ENCODE results near the gene TMPRSS13.

Gene TMPRSS13

DNA sequence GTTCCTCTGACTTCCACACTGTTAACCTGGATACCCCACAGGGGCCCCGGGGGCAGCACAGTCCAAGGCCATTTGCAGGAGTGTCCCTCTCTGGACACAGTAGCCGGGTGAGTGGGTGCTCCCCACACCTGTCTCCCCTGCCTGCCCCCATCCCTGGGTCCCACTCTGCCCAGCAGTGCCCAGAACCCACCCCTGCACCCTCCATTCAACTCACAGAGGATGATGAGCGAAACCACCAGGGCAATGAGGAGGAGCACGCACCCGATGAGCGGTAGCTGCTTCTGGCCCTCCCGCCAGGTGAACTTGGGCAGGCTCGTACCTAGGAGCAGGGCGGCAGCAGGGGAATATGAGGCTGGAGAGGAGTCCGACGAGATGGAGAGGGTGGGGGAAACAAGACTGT is 12.2 kb downstream of the TMPRSS13 start:
- DNase-seq (ENCODE audit: low spot score) (peak; percentile 38), ATAC-seq (ENCODE audit: low read depth) (no peak)
- H3K4me3 ChIP-seq (ENCODE audit: severe bottlenecking) = no peak overlapping the region
- H3K27me3 ChIP-seq (ENCODE audit: insufficient read depth, poor library complexity, severe bottlenecking) = no peaks in the 10 kb centered on the region
- H3K36me3 ChIP-seq (ENCODE audit: low read depth) = no peaks in the 10 kb centered on the region
- no peak overlapping the region for H3K27ac ChIP-seq (ENCODE audit: poor library complexity, severe bottlenecking)
- TF ChIP-seq, protein P1, sequence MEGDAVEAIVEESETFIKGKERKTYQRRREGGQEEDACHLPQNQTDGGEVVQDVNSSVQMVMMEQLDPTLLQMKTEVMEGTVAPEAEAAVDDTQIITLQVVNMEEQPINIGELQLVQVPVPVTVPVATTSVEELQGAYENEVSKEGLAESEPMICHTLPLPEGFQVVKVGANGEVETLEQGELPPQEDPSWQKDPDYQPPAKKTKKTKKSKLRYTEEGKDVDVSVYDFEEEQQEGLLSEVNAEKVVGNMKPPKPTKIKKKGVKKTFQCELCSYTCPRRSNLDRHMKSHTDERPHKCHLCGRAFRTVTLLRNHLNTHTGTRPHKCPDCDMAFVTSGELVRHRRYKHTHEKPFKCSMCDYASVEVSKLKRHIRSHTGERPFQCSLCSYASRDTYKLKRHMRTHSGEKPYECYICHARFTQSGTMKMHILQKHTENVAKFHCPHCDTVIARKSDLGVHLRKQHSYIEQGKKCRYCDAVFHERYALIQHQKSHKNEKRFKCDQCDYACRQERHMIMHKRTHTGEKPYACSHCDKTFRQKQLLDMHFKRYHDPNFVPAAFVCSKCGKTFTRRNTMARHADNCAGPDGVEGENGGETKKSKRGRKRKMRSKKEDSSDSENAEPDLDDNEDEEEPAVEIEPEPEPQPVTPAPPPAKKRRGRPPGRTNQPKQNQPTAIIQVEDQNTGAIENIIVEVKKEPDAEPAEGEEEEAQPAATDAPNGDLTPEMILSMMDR (IDR thresholded peaks at IDR 0.05; ENCODE audit: poor library complexity, severe bottlenecking) = no peak
- no peaks in the 10 kb centered on the region for H3K4me1 ChIP-seq (ENCODE audit: insufficient read depth, poor library complexity, severe bottlenecking)
- H3K9me3 ChIP-seq (ENCODE audit: severe bottlenecking) = no peaks in the 10 kb centered on the region

DNA sequence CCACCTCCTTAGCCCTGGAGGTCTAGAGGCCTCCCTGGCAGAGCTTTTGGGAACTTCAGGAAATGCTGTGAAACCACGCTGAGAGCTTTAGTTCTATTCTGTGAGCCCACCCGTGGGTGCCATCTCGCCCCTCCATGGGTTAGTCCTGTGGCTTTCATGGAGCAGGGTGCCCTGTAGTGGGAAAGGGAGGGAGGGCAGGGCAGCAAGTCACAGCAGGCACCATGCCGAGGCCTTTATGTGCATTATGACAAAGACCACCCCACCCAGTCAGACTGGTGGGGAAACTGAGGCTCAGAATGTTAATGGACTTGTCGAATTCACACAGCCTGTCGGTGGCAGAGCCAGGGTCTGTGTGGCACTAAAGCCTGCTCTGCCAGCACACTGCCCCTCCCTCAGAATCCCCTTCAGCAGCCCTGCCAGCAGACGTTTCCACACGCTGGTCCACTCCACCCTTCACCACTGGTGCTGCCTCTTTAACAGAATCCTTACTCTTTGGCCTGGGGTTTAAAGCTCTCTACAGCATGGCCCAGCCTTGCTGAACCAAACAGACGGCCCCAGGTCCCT is 13.4 kb downstream of the TMPRSS13 start:
- Histone ChIP-seq H3K27ac (ENCODE audit: poor library complexity, severe bottlenecking) (no peak overlapping the region), H3K36me3 (ENCODE audit: low read depth) (no peaks in the 10 kb centered on the region), H3K4me1 (ENCODE audit: insufficient read depth, poor library complexity, severe bottlenecking) (no peaks in the 10 kb centered on the region), H3K9me3 (ENCODE audit: severe bottlenecking) (no peaks in the 10 kb centered on the region), H3K4me3 (ENCODE audit: severe bottlenecking) (no peak overlapping the region), H3K27me3 (ENCODE audit: insufficient read depth, poor library complexity, severe bottlenecking) (no peaks in the 10 kb centered on the region)
- DNase-seq (ENCODE audit: low spot score) (peak; percentile 18), ATAC-seq (ENCODE audit: low read depth) (no peak)
- TF ChIP-seq, protein P1 (IDR thresholded peaks at IDR 0.05; ENCODE audit: poor library complexity, severe bottlenecking) = no peak

DNA sequence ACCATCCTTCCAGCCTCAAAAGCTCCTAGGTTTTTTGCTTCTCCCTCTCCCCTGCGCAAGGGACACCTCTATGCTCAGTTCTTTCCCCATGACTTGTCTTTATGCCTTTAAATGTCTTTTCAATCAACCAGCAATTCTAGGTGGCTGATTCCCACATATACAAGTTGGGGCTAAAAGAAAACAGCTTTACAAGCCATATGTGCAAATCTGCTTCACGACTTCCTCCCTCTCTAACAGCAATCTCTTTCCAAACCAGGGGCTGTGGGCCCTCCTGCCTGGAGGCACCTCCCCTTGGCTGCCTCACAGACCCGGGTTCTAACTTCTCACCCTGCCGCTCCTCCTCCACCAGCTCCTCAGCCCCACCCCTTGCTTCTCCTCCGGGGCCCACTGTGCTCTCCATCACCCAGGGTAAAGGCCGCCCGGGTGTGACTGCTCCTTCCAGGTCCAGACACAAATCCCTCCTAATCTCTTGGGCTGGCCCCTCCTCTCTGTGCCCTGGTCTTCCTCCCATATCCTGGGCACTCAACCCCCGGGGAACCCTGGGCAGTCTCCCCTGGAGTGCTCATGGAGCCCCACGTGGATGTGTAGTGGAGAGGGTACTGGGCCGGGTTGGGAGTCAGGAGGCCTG is 14.1 kb downstream of the TMPRSS13 start:
- Histone ChIP-seq H3K4me1 (ENCODE audit: insufficient read depth, poor library complexity, severe bottlenecking) (no peaks in the 10 kb centered on the region), H3K4me3 (ENCODE audit: severe bottlenecking) (no peak overlapping the region), H3K27ac (ENCODE audit: poor library complexity, severe bottlenecking) (no peak overlapping the region), H3K36me3 (ENCODE audit: low read depth) (no peaks in the 10 kb centered on the region), H3K27me3 (ENCODE audit: insufficient read depth, poor library complexity, severe bottlenecking) (no peaks in the 10 kb centered on the region), H3K9me3 (ENCODE audit: severe bottlenecking) (no peaks in the 10 kb centered on the region)
- ATAC-seq (ENCODE audit: low read depth) (peak; percentile 18; the same call in 1 of the 3 replicates), DNase-seq (ENCODE audit: low spot score) (peak; percentile 37)
- TF ChIP-seq, protein P1 (IDR thresholded peaks at IDR 0.05; ENCODE audit: poor library complexity, severe bottlenecking) = no peak

DNA sequence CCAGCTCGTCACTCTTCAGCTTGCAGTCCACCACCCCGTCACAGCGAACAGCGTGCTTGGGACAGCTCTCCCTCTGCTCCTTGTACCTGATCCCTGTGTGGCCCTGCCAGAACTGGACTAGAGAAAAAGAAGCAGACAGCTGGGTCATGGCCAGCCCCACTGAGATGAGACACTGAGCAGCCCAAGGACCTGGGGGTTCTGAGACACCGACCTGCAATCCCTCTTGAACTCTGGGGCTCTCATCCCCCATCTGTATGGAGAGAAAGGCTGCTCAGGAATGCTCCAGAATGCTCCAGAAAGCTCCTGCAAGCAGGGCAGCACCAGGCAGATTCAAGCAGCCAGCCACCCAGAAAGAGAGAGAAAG is 14.8 kb downstream of the TMPRSS13 start:
- TF ChIP-seq, protein P1 (IDR thresholded peaks at IDR 0.05; ENCODE audit: poor library complexity, severe bottlenecking) = no peak
- H3K27ac ChIP-seq (ENCODE audit: poor library complexity, severe bottlenecking) = no peak overlapping the region
- no peaks in the 10 kb centered on the region for H3K9me3 ChIP-seq (ENCODE audit: severe bottlenecking)
- H3K4me3 ChIP-seq (ENCODE audit: severe bottlenecking) = no peak overlapping the region
- DNase-seq (ENCODE audit: low spot score) (peak; percentile 35), ATAC-seq (ENCODE audit: low read depth) (no peak)
- no peaks in the 10 kb centered on the region for H3K36me3 ChIP-seq (ENCODE audit: low read depth)
- H3K4me1 ChIP-seq (ENCODE audit: insufficient read depth, poor library complexity, severe bottlenecking) = no peaks in the 10 kb centered on the region
- no peaks in the 10 kb centered on the region for H3K27me3 ChIP-seq (ENCODE audit: insufficient read depth, poor library complexity, severe bottlenecking)

DNA sequence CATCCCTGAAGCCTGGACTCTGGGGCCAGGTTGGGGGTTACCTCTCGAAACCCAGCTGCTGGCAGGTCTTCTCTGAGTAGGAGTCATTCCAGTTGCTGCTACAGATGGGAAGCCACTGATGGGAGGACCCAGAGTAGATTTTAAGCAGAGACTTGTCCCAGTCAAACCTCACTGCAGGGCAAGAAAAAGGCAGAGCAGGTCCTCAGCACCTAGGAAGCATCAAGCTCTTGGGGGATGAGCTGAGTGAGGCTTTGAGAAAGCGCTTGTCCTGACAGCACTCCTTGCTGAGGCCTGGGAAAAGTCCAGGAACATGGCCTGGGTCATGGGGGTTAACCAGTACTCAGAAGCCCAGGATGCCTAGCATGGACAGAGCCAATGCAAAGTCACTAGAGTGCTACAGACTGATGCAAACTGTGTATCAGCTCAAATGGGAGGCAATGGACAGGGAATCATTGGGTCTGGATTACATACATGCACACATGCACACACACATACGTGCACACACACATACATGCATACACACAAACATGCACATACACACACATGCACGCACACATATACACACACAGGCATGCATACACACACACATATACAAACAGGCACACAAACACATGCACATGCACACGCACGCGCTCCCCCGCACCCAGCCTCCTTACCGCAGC is 15.3 kb downstream of the TMPRSS13 start:
- H3K27ac ChIP-seq (ENCODE audit: poor library complexity, severe bottlenecking) = no peak overlapping the region
- no peaks in the 10 kb centered on the region for H3K9me3 ChIP-seq (ENCODE audit: severe bottlenecking)
- no peaks in the 10 kb centered on the region for H3K36me3 ChIP-seq (ENCODE audit: low read depth)
- H3K4me3 ChIP-seq (ENCODE audit: severe bottlenecking) = no peak overlapping the region
- H3K4me1 ChIP-seq (ENCODE audit: insufficient read depth, poor library complexity, severe bottlenecking) = no peaks in the 10 kb centered on the region
- no peak for ATAC-seq (ENCODE audit: low read depth)
- H3K27me3 ChIP-seq (ENCODE audit: insufficient read depth, poor library complexity, severe bottlenecking) = no peaks in the 10 kb centered on the region
- peak; percentile 11 for DNase-seq (ENCODE audit: low spot score)
- TF ChIP-seq, protein P1 (IDR thresholded peaks at IDR 0.05; ENCODE audit: poor library complexity, severe bottlenecking) = no peak

Data from RWPE2 (cell line).